D721Med (cell line): ENCODE measurements around the gene COL4A2.

Source experiments
- DNase-seq: peaks from one replicate; pipeline ENCODE4 v3.0.0; 2011; ENCODE audit warnings: low spot score; ENCODE audit not compliant: insufficient read length
- FAIRE-seq: peaks from 2 replicates; lab custom pipeline; 2011; peaks lifted over from hg19 to GRCh38; lab: Jason Lieb, UNC
- CTCF ChIP-seq: IDR thresholded peaks from 2 replicates; pipeline ENCODE4 v1.5.1; 2012; ENCODE audit warnings: mild to moderate bottlenecking, control low read depth; ENCODE audit not compliant: insufficient read depth; ENCODE audit errors: missing control alignments

COL4A2 gene

GRCh38 chr13:110301606-110302553, 5.2 kb upstream of the COL4A2 start:
- TF ChIP-seq CTCF = no peak
- DNase-seq (no peak), FAIRE-seq (no peak)

GRCh38 chr13:110302997-110303396, 4.1 kb upstream of the COL4A2 start:
- DNase-seq (no peak), FAIRE-seq (no peak)
- TF ChIP-seq CTCF = no peak

GRCh38 chr13:110303644-110304043, 3.4 kb upstream of the COL4A2 start:
- FAIRE-seq = no peak
- DNase-seq = no peak
- TF ChIP-seq CTCF = no peak

GRCh38 chr13:110304256-110304655, 2.8 kb upstream of the COL4A2 start:
- FAIRE-seq = no peak
- no peak for DNase-seq
- TF ChIP-seq CTCF = no peak

- no peak for TF ChIP-seq CTCF
- no peak for FAIRE-seq
- DNase-seq = no peak
These were observed 2.1 kb upstream of the COL4A2 start for GRCh38 chr13:110305001-110305400.

- DNase-seq (no peak), FAIRE-seq (no peak)
- no peak for TF ChIP-seq CTCF
These were observed 1.5 kb upstream of the COL4A2 start for GRCh38 chr13:110305544-110305943.

- no peak for DNase-seq
- TF ChIP-seq CTCF = no peak
- no peak for FAIRE-seq
These were observed 1.1 kb upstream of the COL4A2 start for GRCh38 chr13:110305949-110306339.
